GM23248 (cell line): ENCODE data around the gene C16orf92.

ENCODE experiments used
- EZH2 ChIP-seq: fragments of 200-600 bp; sonication (generic); IDR thresholded peaks from 2 replicates; pipeline ENCODE4 v1.6.1; 2018; ENCODE audit warnings: antibody characterized with exemption, mild to moderate bottlenecking; ENCODE audit not compliant: insufficient read depth, poor library complexity, severe bottlenecking
- EZH2phosphoT487 ChIP-seq: fragments of 200-600 bp; sonication (generic); IDR thresholded peaks from 2 replicates; pipeline ENCODE4 v1.6.1; 2018; ENCODE audit warnings: antibody characterized with exemption, moderate library complexity, mild to moderate bottlenecking, low read depth; ENCODE audit not compliant: insufficient read depth

DNA sequence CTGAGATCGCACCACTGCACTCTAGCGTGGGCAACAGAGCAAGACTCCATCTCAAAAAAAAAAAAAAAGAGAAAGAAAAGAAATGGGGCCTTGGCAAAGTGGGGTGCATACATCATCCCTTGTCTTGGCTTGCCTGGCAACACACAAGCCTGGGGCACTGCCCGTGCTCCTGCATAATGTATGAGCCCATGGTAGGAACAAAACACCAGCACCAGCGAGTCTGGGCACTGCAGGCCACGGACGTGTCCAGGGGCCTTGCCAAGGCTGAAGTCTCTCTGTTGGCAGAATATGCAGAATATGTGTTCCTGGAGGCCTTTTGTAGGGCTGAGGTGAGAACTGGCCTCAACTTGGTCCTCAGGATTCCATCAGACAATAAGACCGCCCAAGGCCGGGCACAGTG is 26.9 kb downstream of the C16orf92 start:
- no peak for TF ChIP-seq EZH2
- no peak for TF ChIP-seq EZH2phosphoT487
